CD4-positive, alpha-beta T cell treated with Interleukin-10 for 1 hour (primary cell): ENCODE data around the gene DUSP16.
"Not testable (repeated sequence)": the region's sequence is repeated elsewhere in the genome, so short reads cannot be mapped to it uniquely, and the experiment has no call there.

Experiments
- DNase-seq: peaks from one replicate; pipeline ENCODE4 v3.0.0-alpha.2; 2020

DUSP16 gene

GRCh38 chr12:12583510-12584178 lies 21.0 kb upstream of the DUSP16 start:
- DNase-seq: no peak

GRCh38 chr12:12582895-12583303 lies 20.2 kb upstream of the DUSP16 start:
- DNase-seq: no peak

- DNase-seq: no peak
Measured at GRCh38 chr12:12582193-12582881, 19.7 kb upstream of the DUSP16 start.

- DNase-seq: not testable (repeated sequence)
Measured at GRCh38 chr12:12580716-12581115, 18.1 kb upstream of the DUSP16 start.

GRCh38 chr12:12577786-12578185 lies 15.1 kb upstream of the DUSP16 start:
- DNase-seq: no peak

- DNase-seq: no peak
Measured at GRCh38 chr12:12572659-12573058, 10.0 kb upstream of the DUSP16 start.

- not testable (repeated sequence) for DNase-seq
Measured at GRCh38 chr12:12565971-12566370, 3.3 kb upstream of the DUSP16 start.

GRCh38 chr12:12564911-12565310 lies 2.2 kb upstream of the DUSP16 start:
- no peak for DNase-seq

GRCh38 chr12:12563290-12563928 lies 746 bp upstream of the DUSP16 start:
- DNase-seq: peak; percentile 13

GRCh38 chr12:12562016-12562483 lies 613 bp downstream of the DUSP16 start:
- no peak for DNase-seq

GRCh38 chr12:12561371-12562015 lies 1.2 kb downstream of the DUSP16 start:
- peak; percentile 67 for DNase-seq

- DNase-seq: peak; percentile 89
Measured at GRCh38 chr12:12560587-12561370, 1.9 kb downstream of the DUSP16 start.

- DNase-seq: no peak
Measured at GRCh38 chr12:12559719-12560296, 2.9 kb downstream of the DUSP16 start.

- no peak for DNase-seq
Measured at GRCh38 chr12:12558291-12558690, 4.4 kb downstream of the DUSP16 start.

GRCh38 chr12:12557733-12558132 lies 4.9 kb downstream of the DUSP16 start:
- no peak for DNase-seq

- DNase-seq: no peak
Measured at GRCh38 chr12:12555656-12556055, 7.0 kb downstream of the DUSP16 start.

- DNase-seq: no peak
Measured at GRCh38 chr12:12553208-12553785, 9.4 kb downstream of the DUSP16 start.

- DNase-seq: no peak
Measured at GRCh38 chr12:12551115-12551514, 11.5 kb downstream of the DUSP16 start.

GRCh38 chr12:12550277-12550676 lies 12.4 kb downstream of the DUSP16 start:
- no peak for DNase-seq

- no peak for DNase-seq
Measured at GRCh38 chr12:12549426-12549825, 13.2 kb downstream of the DUSP16 start.

GRCh38 chr12:12548713-12549112 lies 13.9 kb downstream of the DUSP16 start:
- DNase-seq: no peak

GRCh38 chr12:12546314-12546772 lies 16.3 kb downstream of the DUSP16 start:
- no peak for DNase-seq
